T-cell (primary cell): Measurements from ENCODE around the gene CRIP1. TPM values are rescaled to one million over a fixed set of nuclear protein-coding genes. Genes with fewer than 3 reads are reported as not detected.

Experiments used
- ATAC-seq, 4 experiments: fragments of 200-7000 bp in 3 of 4; fragments of 150-1000 bp in 1 of 4; cut with Tn5 transposase; replicated peaks in 1 of 4; 1 replicate in 3 of 4; 2 replicates in 1 of 4; pipeline ENCODE4 v1.10.0; 2021; ENCODE audit warnings: moderate library complexity in 3 of 4, mild to moderate bottlenecking in 2 of 4, moderate number of reproducible peaks in 1 of 4
- CTCF ChIA-PET, 2 donors: fragments of 300-600 bp; sonication (Branson Sonifier 250); formaldehyde crosslinking; loops; one replicate each; lab custom pipeline; 2022; ENCODE audit warnings: antibody characterized with exemption in 2 of 2; lab: Charles Lee
- POLR2A ChIA-PET, 2 donors: fragments of 300-600 bp; sonication (Branson Sonifier 250); formaldehyde crosslinking; loops; one replicate each; lab custom pipeline; 2022; ENCODE audit warnings: antibody characterized with exemption in 2 of 2; lab: Charles Lee
- DNase-seq, 35 experiments: peaks; one replicate each; pipeline versions ENCODE4 v3.0.0 to v3.0.0-alpha.2; 2013 to 2023
- H3K27ac ChIP-seq: one replicate; pipeline ENCODE4 v1.5.1; 2013; ENCODE audit warnings: low read length
- H3K27me3 ChIP-seq, 2 experiments: replicated peaks in 1 of 2; 1 replicate in 1 of 2; 2 replicates in 1 of 2; pipeline versions ENCODE4 v1.6.1 to v1.7.0; 2013; ENCODE audit warnings: low read length in 1 of 2, mixed read lengths in 1 of 2; ENCODE audit not compliant: control insufficient read depth in 2 of 2, insufficient read depth in 2 of 2; ENCODE audit errors: extremely low read depth in 1 of 2
- H3K36me3 ChIP-seq, 2 donors: 1 replicate in 1 of 2; 2 replicates in 1 of 2; pipeline versions ENCODE4 v1.6.1 to v1.7.0; 2013; ENCODE audit warnings: low read length in 1 of 2; ENCODE audit not compliant: control insufficient read depth in 2 of 2, insufficient read depth in 1 of 2; ENCODE audit errors: extremely low read depth in 1 of 2
- H3K4me1 ChIP-seq, 2 experiments: 1 replicate in 1 of 2; 2 replicates in 1 of 2; pipeline versions ENCODE4 v1.6.1 to v1.7.0; 2013; ENCODE audit warnings: low read length in 2 of 2, mixed read lengths in 1 of 2; ENCODE audit not compliant: insufficient read depth in 2 of 2, control insufficient read depth in 1 of 2; ENCODE audit errors: extremely low read depth in 1 of 2
- H3K4me3 ChIP-seq, 2 donors: 1 replicate in 1 of 2; 2 replicates in 1 of 2; pipeline versions ENCODE4 v1.5.1 to v1.7.0; 2013; ENCODE audit warnings: mild to moderate bottlenecking in 2 of 2, low read length in 1 of 2, moderate library complexity in 1 of 2; ENCODE audit not compliant: control insufficient read depth in 1 of 2; ENCODE audit errors: extremely low read depth in 1 of 2
- H3K9me3 ChIP-seq: 2 replicates; pipeline ENCODE4 v1.7.0; 2013
- H3K27ac Mint-ChIP-seq, 2 donors: one replicate each; pipeline ENCODE4 v1.8.0; 2020 to 2021; ENCODE audit warnings: mild to moderate bottlenecking in 2 of 2, mixed read lengths in 2 of 2
- H3K27me3 Mint-ChIP-seq, 2 donors: one replicate each; pipeline ENCODE4 v1.8.0; 2021 to 2022; ENCODE audit warnings: mixed read lengths in 2 of 2
- H3K36me3 Mint-ChIP-seq: one replicate; pipeline ENCODE4 v1.8.0; 2021; ENCODE audit warnings: mixed read lengths
- H3K4me1 Mint-ChIP-seq, 3 donors: one replicate each; pipeline ENCODE4 v1.8.0; 2020 to 2022; ENCODE audit warnings: mixed read lengths in 3 of 3, mild to moderate bottlenecking in 1 of 3
- H3K4me3 Mint-ChIP-seq, 3 donors: one replicate each; pipeline ENCODE4 v1.8.0; 2020 to 2022; ENCODE audit warnings: mild to moderate bottlenecking in 3 of 3, mixed read lengths in 3 of 3, moderate library complexity in 3 of 3
- H3K9me3 Mint-ChIP-seq, 3 donors: one replicate each; pipeline ENCODE4 v1.8.0; 2020 to 2022; ENCODE audit warnings: mixed read lengths in 3 of 3
- WGBS: methylation state at CpG from one replicate; pipeline ENCODE4 v1.1.5; 2013; ENCODE audit warnings: missing lambda C conversion rate; ENCODE audit not compliant: insufficient coverage; 5-methylcytosine and 5-hydroxymethylcytosine counted together
- total RNA-seq, 35 experiments: library from RNA in 6 of 35; stranded (reverse) in 6 of 35; fragments of 120-200 nt in 1 of 35; gene quantifications; one replicate each; pipeline versions ENCODE4 v1.2.1 to v1.2.4 and lab custom pipeline; 2013 to 2026

Gene CRIP1
- total RNA-seq, 5 donors from 2014 or later (not counting 1 experiment from before 2014, with no cell fraction given): 224 to 477 (median 329) TPM

- peaks cover 36 to 98% of the 10 kb centered on the region in 2 experiments for H3K4me1 ChIP-seq
- peaks cover 47 to 65% (median 57%) of the 10 kb centered on the region in 3 donors for H3K4me1 Mint-ChIP-seq
- H3K9me3 ChIP-seq: no peaks in the 10 kb centered on the region
- DNase-seq (peak in 1 of 35 experiments; percentile 12), ATAC-seq (no peak)
- peaks cover 0 to 27% of the 10 kb centered on the region in 2 experiments for H3K27me3 ChIP-seq
- POLR2A ChIA-PET: interaction anchor here (0.7 to 1.6 kb wide), 3 partner anchors 9 to 183 kb away, joined by 3 to 15 read pairs (median 3); no protein-coding TSS in a partner anchor
- 54% methylated on average over 13 of the region's 15 CpGs for WGBS
- H3K27me3 Mint-ChIP-seq: peaks cover 0 to 3% of the 10 kb centered on the region in 2 donors
- no peaks in the 10 kb centered on the region for H3K9me3 Mint-ChIP-seq
- CTCF ChIA-PET: interaction anchor here (1.4 to 2.7 kb wide), 3 partner anchors 9 to 77 kb away, joined by 5 to 74 read pairs (median 5); partner anchors contain the start of gene TEDC1 (in 1 of the 2)
- no peaks in the 10 kb centered on the region for H3K36me3 ChIP-seq
- H3K4me3 ChIP-seq: no peak overlapping the region
- H3K4me3 Mint-ChIP-seq: peak overlapping the region in 1 of 3 donors; percentile 79
- H3K36me3 Mint-ChIP-seq: no peaks in the 10 kb centered on the region
- peak overlapping the region; percentile 100 for H3K27ac ChIP-seq
- H3K27ac Mint-ChIP-seq: peak overlapping the region; percentile 96 to 99
These were observed 6.4 kb upstream of the CRIP1 start for GRCh38 chr14:105480199-105480746.

DNA sequence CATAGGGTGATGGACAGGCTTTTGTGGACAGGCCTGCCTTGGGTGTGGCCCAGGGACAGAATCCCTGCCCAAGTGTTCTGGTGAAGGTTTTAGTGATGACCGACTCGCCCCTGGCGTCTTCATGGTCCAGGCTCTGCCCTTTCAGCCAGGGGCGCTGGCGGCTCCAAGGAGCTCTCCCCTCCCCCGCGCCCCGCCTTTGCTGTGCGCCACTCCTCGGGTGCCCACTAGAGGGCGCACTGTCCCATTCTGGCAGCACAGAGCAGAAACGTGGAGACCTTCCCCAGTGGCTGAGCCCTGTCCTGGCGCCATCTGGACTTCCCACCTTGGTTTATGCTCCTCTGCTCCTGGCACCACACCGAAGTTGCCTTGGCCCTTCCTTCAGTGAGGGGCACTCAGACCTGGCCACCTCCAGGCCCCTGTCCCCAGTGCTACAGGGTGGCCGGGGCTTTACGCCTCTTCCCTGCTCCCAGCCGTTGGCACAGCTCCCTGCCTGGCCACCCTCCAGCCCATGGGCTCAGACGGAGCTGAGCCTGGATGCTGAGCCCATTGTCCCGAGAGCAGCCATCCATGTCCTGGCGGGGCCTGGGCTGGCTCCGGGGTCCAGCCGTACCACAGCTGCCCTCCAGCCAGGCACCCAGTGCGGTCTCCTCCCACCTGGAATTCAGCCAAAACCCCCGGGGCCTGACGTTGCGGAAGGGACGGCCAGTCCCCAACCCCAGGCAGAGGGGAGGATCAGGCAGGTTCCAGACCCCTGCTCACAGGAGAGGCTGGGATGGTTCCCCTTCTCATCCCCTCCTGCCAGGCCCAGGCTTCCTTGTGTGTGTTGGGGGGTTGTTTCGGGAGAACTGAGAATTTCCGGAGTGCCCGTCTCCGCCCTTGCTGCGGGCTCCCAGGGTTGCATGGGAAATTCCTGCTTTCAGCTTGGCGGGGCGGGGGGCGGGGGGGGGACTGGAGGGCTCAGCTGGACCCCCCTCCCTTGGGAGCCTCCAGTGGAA is 5.6 kb upstream of the CRIP1 start:
- Mint-ChIP-seq H3K27me3 (peaks cover 0 to 3% of the 10 kb centered on the region in 2 donors), H3K9me3 (no peaks in the 10 kb centered on the region), H3K27ac (peak overlapping the region; percentile 99 to 100), H3K36me3 (no peaks in the 10 kb centered on the region), H3K4me1 (peaks cover 54 to 69% (median 60%) of the 10 kb centered on the region in 3 donors), H3K4me3 (peak overlapping the region; percentile 72 to 79 (median 74))
- H3K9me3 ChIP-seq: no peaks in the 10 kb centered on the region
- H3K4me1 ChIP-seq: peaks cover 33 to 98% of the 10 kb centered on the region in 2 experiments
- ChIA-PET CTCF (interaction anchor here (0.7 to 2.7 kb wide), 5 partner anchors 9 to 416 kb away, joined by 3 to 74 read pairs (median 5); partner anchors contain the start of genes GPR132 (in 1 of the 2) and TEDC1 (in 1 of the 2)), POLR2A (interaction anchor here (0.6 to 1.6 kb wide), 6 partner anchors 9 to 184 kb away, joined by 3 to 15 read pairs (median 4); partner anchors contain the start of gene TEDC1 (in 1 of the 2))
- no peaks in the 10 kb centered on the region for H3K36me3 ChIP-seq
- H3K27me3 ChIP-seq: peaks cover 0 to 19% of the 10 kb centered on the region in 2 experiments
- 3% methylated on average over 24 of the region's 35 CpGs for WGBS
- peak; percentile 43 to 60 (median 54) for ATAC-seq
- peak overlapping the region; percentile 100 for H3K27ac ChIP-seq
- peak; percentile 69 to 96 (median 85) for DNase-seq
- peak overlapping the region; percentile 20 to 55 for H3K4me3 ChIP-seq

- Histone ChIP-seq H3K27me3 (peaks cover 0 to 10% of the 10 kb centered on the region in 2 experiments), H3K36me3 (no peaks in the 10 kb centered on the region), H3K4me1 (peaks cover 30 to 98% of the 10 kb centered on the region in 2 experiments), H3K4me3 (peak overlapping the region; percentile 17 to 55), H3K27ac (peak overlapping the region; percentile 100), H3K9me3 (no peaks in the 10 kb centered on the region)
- peak overlapping the region; percentile 71 to 79 (median 76) for H3K4me3 Mint-ChIP-seq
- WGBS: 7% methylated on average over 10 of the region's 18 CpGs
- DNase-seq (peak; percentile 81 to 99 (median 96)), ATAC-seq (peak; percentile 55 to 70 (median 66))
- no peaks in the 10 kb centered on the region for H3K9me3 Mint-ChIP-seq
- H3K27me3 Mint-ChIP-seq: peaks cover 0 to 3% of the 10 kb centered on the region in 2 donors
- H3K27ac Mint-ChIP-seq: peak overlapping the region; percentile 99 to 100
- peaks cover 58 to 68% (median 59%) of the 10 kb centered on the region in 3 donors for H3K4me1 Mint-ChIP-seq
- ChIA-PET POLR2A (interaction anchor here (0.6 to 1.1 kb wide), 3 partner anchors 8 to 143 kb away, joined by 3 to 10 read pairs (median 5); partner anchors contain the start of gene TEDC1 (in 1 of the 2)), CTCF (interaction anchor here (0.6 to 2.7 kb wide), 3 partner anchors 8 to 417 kb away, joined by 3 to 74 read pairs (median 9); partner anchors contain the start of genes GPR132 (in 1 of the 2) and TEDC1 (in 1 of the 2))
- no peaks in the 10 kb centered on the region for H3K36me3 Mint-ChIP-seq
These were observed 4.7 kb upstream of the CRIP1 start for GRCh38 chr14:105481886-105482457.

GRCh38 chr14:105482486-105483110 is 4.1 kb upstream of the CRIP1 start:
- POLR2A ChIA-PET: interaction anchor here in 1 of 2 donors (1.1 kb wide), 1 partner anchor 144 kb away, joined by 5 read pairs; no protein-coding TSS in a partner anchor

GRCh38 chr14:105483300-105484068 is 3.2 kb upstream of the CRIP1 start:
- peaks cover 54 to 64% (median 56%) of the 10 kb centered on the region in 3 donors for H3K4me1 Mint-ChIP-seq
- CTCF ChIA-PET: no interaction called here
- no peaks in the 10 kb centered on the region for H3K36me3 Mint-ChIP-seq
- Histone ChIP-seq H3K27me3 (peaks cover 0 to 6% of the 10 kb centered on the region in 2 experiments), H3K36me3 (peaks cover 0 to under 1% of the 10 kb centered on the region in 2 donors), H3K9me3 (no peaks in the 10 kb centered on the region), H3K4me1 (peaks cover 29 to 92% of the 10 kb centered on the region in 2 experiments), H3K4me3 (no peak overlapping the region), H3K27ac (peak overlapping the region; percentile 100)
- DNase-seq (peak in 1 of 35 experiments; percentile 20), ATAC-seq (no peak)
- no peaks in the 10 kb centered on the region for H3K9me3 Mint-ChIP-seq
- H3K4me3 Mint-ChIP-seq: peak overlapping the region in 1 of 3 donors; percentile 79
- no peaks in the 10 kb centered on the region for H3K27me3 Mint-ChIP-seq
- 96% methylated on average over 14 of the region's 18 CpGs for WGBS
- POLR2A ChIA-PET: no interaction called here
- peak overlapping the region; percentile 99 to 100 for H3K27ac Mint-ChIP-seq

More at GRCh38 chr14:105482486-105483110, 4.1 kb upstream of the CRIP1 start:
- no peaks in the 10 kb centered on the region for H3K9me3 Mint-ChIP-seq
- H3K27me3 Mint-ChIP-seq: no peaks in the 10 kb centered on the region
- no peak for DNase-seq
- Histone ChIP-seq H3K9me3 (no peaks in the 10 kb centered on the region), H3K27me3 (peaks cover 0 to 6% of the 10 kb centered on the region in 2 experiments), H3K4me3 (peak overlapping the region; percentile 17 to 55), H3K27ac (peak overlapping the region; percentile 100), H3K36me3 (no peaks in the 10 kb centered on the region), H3K4me1 (peaks cover 29 to 92% of the 10 kb centered on the region in 2 experiments)
- ATAC-seq: no peak
- H3K36me3 Mint-ChIP-seq: no peaks in the 10 kb centered on the region
- WGBS: 92% methylated on average over 13 of the region's 18 CpGs
- CTCF ChIA-PET: interaction anchor here (0.6 to 2.7 kb wide), 3 partner anchors 8 to 417 kb away, joined by 3 to 74 read pairs (median 9); partner anchors contain the start of genes GPR132 (in 1 of the 2) and TEDC1 (in 1 of the 2)
- peak overlapping the region; percentile 71 to 79 (median 76) for H3K4me3 Mint-ChIP-seq
- H3K4me1 Mint-ChIP-seq: peaks cover 53 to 63% (median 53%) of the 10 kb centered on the region in 3 donors
- H3K27ac Mint-ChIP-seq: peak overlapping the region; percentile 99 to 100
